ENCODE measurements around the gene SYTL1.

DNA sequence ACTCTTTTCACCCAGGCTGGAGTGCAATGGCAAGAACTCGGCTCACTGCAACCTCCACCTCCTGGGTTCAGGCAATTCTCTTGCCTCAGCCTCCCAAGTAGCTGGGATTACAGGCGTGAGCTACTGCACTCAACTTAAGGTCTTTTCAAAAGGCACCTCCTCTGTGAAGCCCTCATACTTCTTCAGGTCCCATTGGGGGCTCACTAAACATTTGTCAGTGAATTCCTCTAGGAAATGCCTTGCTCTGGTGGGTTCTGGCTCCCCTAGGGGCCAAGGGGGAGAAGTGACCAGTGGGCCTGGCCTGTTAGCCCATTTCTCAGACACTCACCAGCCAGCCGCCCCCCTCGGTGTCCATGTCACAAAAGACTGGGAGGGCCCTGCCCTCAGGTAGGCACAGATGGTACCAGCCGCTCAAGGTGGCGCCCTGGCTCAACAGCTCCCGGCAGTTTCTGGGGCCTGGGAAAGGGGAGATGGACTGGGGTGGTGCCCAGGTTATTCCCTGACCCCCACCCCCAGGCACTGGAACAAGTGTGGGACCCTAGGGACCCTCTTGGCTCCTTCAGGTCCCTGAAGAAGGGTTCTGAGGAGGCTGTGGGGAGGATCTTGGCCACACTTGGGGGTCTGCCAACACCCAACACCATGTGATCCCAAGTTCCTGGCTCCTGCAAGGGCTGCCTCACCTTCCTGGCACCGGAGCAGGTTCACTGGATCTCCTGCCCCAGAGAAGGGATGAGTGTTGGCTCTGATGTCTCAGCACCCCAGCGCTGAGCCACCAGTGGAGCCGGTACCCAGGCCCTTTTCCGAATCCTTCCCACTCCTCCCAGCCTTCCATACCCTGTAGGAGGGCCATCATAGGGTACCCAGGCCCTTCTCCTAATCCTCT is 31.2 kb downstream of the SYTL1 start:
- TF ChIP-seq POLR2AphosphoS5 (IDR thresholded peaks at IDR 0.05; ENCODE audit: low read depth, low read length), result no peak
- no peak for TF ChIP-seq POLR2A (IDR thresholded peaks at IDR 0.05; ENCODE audit: low read depth, low read length)
- TF ChIP-seq TAF1 (IDR thresholded peaks at IDR 0.05; ENCODE audit: borderline replicate concordance, low read depth, low read length), result no peak
